GM21619 (cell line): ENCODE results near the gene AP5Z1.

ENCODE experiments used
- ATAC-seq: cut with Tn5 transposase; IDR thresholded peaks from one replicate; pipeline ENCODE4 v1.9.1; 2021; ENCODE audit not compliant: unreplicated experiment

AP5Z1 gene

DNA sequence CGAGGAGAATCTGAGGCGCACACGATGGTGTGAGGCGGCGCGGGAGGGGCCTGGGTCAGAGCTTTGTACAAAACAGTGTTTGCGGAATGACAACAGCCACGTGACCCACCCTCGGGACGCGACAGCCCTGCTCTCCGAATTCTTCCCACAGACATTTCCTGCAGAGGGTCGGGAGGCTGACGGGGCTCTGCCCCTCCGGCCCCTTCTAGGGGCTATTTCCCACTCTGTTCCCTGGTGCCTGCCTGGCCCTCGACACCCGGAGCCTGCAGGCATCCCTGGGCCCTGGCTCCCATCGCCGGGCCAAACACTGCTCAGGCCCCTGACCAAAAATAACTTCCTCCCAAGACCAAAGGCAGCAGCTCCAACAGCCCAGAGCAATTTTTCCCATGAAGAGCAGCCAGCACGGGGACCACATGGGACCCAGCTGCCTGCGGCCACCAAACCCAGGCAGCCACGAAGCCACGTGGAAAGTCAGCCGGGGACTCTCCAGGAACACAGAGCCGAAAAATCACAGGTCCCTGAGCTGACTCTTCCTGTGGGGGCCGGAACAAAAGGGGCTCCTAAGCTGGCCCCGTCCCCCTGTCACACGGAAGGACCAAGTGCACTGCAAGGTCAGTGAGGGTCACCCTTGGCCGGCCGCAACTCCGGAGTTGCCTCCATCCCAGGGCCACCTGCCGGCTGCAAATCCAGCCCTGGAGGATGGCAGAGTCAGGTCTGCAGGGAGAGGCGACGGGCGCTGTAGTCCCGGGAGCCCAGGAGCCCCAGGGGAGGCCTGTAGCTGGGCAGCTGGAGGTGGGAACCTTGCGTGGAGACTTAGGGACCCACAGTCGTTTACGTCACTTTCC is 44.4 kb downstream of the AP5Z1 start:
- no peak for ATAC-seq

DNA sequence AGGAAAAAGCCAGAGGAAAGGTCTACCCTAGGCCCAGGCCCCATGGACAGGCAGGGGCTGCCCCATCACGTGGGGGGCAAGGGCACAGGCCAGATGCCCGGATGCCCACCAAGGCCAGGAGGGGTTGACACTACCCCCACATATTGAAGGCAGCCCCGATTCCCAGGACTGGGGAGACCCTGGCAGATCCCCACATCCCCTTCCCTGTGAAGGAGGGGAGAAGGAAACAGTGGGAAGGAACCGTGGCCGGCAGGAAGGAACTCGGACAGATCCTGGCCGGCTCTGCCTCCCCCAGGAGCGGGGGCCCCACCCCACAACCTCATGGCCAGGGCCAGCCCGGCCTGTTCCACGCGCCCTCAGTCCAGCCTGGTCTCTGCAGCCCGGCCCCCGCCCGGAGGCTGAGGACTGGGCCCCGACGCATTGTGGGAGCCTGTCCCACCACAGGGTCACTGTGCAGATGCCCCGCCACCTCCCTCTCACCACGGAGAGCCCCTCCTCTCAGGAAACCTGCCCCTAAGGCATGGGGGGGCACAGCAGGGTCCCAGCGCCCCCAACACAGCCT is 45.1 kb downstream of the AP5Z1 start:
- ATAC-seq = no peak

DNA sequence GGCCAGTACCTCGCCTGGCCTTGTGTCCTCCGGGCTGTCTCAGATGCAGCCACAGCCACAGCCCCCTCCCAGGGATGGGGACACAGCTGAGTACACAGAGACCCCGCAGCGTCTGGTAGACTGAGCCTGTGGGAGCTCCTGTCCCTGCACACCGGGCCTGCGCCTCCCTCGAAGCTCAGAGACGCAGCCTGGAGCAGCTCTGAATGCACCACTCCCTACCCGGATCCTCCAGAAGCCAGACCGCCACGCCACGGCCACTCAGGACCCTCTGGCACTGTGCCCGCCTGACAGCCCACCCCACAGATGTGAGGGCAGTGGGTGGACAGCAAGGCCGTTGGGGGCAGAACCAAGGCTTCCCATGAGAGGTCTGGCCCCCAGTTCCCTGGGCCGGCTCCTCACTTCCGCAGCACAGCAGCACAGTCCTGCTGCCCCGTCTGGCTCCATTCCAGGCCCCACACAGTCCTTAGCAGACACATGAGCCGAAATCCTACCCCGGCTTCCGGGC is 45.6 kb downstream of the AP5Z1 start:
- no peak for ATAC-seq

DNA sequence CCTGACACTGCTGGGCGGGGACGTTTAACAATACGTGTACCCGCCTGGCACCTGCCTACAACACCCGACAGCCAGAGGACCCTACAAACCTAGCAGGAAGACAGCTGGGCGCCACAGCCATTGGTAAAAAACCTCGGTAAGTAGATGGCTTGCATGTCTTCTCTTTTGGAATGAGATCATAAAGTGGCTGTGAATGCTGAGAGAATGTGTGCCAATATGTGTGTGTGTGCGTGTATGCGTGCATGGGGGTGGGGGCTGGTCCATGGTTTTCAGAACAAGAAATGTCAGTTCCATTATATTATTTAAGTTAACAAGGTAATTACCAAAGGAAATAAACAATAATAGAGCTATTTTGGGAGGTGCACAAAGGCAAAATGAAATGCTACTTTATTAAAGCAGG is 47.3 kb downstream of the AP5Z1 start:
- ATAC-seq = no peak

DNA sequence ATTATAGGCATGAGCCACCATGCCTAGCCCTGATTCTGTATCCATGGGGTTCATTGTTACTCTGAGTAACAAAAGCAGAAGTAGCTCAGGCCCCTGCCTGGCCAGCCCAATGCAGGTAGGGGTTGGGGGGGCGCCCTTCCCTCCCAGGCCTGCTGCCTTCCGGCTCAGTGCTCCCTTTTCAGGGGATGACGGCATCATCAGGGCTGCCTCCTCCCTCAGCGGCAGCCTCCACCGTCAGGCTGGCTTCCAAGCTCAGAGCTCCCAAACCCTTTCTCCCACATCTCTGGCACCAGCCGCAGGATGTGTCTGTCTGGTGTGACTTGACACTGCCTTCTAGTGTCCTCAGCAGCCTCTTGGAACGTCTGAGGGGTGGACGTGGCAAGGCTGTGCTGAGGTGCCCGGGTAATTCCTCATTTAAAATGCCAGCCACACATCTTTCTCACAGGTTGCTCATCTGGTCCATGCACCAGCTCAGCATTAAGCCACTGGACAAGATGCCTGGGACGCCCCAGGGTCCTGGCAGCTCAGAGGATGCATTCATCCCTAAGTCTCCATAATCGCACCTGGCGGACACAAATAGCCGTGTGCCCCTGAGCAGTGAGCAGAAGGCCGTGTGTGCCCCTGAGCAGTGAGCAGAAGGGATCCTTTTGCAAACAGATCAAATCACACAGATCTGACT is 48.2 kb downstream of the AP5Z1 start:
- ATAC-seq = no peak

DNA sequence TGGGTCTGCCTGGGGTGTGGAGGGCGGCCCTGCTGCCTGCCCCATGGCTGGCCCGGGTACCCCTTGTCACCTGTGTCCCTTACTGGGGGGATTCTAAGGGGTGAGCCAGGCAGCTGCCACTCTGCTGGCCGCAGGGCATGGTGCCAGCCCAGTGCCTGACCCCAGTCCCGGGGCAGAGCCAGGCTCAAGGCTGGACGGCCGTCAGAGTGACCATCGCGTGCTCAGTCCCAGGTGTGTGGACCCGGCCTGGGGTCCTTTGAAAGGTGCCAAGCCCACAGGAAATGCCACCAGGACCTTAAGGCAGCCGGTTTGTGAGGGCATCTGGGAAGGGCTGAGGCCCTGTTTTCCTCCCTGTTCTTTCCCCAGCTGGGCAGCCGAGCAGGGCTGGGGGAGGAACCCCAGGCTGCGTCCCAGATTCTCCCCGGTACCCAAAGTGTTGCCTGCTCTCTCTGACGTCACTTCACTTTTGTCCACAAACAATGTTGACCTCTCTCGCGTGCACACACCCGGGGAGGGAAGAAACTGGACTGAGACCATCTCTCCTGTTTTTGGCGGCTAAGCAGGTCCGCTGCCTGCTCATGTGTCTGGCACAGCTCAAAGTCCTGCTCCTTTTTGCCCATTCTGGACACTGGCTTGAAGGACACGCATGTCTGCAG is 48.8 kb downstream of the AP5Z1 start:
- no peak for ATAC-seq

DNA sequence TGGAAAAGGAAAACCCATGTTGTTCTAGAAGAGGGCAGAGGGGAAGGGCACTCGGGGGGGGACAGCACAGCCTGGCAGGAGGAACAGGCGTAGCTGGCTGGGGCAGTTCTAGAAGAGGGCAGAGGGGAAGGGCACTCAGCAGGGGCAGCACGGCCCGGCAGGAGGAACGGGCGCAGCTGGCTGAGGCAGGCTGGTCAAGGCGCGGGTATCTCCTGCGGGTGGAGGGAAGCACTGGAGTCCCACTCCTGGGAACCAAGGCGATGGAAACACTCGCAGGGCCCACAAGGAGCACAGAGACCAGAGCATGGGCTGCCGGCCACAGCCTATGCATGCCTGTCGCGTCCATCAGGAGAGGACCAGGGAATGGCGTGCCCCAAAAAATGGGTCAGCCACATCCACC is 49.7 kb downstream of the AP5Z1 start:
- ATAC-seq = no peak

DNA sequence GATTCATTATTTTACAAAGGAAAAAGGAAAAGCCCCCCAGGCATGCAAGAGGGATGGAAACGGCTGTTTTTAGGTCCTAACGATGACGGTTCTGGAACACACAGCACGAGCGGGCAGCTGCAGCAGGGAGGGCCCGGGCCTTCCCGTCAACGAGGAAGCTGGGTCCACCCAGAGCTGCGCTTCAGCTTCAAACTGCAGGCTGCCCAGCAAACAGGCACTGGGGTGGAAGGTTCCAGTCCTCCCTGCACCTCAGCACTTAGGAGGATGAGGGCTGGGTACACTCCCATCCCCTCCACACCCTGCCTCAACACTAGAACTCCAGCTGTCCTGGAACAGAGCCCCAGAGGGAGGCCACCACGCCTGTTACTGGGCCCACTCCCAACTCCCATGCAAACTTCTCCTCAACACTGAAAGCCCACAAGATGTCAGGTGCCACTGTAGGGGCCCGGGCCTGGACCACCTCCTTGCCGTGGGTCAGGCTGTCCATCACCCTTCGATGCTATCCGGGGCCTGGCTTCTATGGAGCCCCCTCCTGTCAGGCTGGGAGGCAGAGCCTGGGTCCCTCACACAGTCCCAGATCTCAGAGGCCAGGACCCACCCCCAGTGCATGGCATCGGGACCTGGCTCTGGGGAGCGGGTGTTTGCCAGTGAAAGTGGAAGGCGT is 53.4 kb downstream of the AP5Z1 start:
- no peak for ATAC-seq

DNA sequence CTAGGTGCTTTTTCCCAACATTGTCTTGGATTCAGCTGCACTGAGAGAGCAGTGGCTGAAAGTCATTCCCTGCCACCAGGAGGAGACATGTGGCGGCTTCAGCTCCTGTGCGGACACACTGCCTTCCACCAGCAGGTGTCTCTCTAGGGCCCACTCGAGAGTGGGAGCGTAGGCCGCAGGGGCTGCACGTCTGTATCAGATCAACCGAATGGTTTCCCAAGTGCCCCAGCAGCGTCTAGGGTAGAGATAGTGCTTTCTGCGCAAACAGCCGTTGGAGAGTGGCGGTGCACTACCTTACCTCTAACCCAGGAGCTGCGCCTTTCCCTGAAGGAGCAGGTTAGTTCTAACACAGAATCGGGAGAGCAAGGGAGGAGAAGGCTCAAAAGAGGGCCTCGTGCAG is 54.8 kb downstream of the AP5Z1 start:
- ATAC-seq = no peak

DNA sequence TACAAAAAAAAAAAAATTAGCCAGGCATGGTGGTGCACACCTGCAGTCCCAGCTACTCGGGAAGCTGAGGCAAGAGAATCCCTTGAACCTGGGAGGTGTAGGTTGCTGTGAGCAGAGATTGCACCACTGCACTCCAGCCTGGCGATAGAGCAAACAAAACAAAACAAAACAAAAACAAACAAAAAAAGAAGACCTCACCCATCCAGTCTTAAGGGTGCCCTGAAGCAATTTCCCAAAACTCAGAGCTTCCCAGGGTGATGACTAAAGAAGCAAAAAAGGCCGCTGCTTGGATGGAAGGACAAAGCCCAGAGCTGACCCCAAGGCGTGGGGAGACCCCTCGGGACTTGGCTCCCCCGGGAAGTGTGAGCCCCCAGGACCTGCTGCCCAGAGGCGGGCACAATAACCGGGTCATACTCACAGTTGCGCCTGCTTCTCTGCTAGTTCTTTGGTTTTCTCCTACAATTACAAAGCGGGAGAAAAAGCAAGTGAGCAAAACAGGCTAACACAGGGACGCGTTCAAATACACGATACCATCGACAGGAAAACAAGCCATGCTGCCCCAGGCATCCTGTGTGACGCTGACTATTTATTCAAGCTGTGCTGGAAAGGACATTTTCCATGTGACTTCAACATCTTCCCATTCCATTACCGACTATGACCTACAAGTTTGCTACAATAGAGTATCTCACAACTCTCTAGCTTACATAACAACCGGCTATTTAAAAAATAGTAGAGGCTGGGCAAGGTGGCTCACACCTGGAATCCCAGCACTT is 56.5 kb downstream of the AP5Z1 start:
- ATAC-seq = no peak

DNA sequence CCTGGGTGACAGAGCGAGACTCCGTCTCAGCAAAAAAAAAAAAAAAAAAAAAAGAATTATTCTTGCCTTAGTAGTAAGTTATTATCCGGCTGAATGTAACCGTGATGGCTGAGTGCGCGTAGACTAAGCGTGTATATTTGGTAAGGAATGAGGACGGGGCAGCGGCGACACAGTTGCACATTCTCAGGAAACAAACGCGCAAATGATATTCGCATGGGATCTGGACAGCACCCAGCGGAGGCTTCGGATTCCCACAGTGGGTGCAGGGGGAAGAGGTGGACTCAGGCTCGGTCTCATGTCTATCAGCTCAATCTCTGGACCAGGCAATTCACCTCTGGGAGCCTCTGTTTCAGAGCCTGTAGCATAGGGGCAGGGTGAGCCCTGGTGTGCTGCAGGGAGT is 57.3 kb downstream of the AP5Z1 start:
- ATAC-seq = no peak

DNA sequence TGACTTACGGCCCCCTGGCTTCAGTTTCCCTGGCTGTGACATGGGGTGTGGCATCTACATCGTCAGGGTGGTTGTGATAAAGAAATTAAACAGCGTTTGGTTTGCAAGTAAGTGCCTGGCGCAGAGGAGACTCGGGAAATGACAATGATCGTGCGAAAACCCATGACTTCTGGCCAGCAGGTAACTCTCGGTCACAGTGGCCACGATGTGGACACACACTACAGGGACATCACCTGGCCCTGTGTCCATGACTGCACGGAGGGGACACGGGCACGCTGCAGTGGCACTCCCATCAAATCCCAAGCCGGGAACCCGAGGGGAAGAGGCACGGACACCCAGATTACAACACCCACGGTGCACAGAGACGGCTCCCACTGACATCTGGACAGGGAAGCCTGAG is 57.8 kb downstream of the AP5Z1 start:
- no peak for ATAC-seq

DNA sequence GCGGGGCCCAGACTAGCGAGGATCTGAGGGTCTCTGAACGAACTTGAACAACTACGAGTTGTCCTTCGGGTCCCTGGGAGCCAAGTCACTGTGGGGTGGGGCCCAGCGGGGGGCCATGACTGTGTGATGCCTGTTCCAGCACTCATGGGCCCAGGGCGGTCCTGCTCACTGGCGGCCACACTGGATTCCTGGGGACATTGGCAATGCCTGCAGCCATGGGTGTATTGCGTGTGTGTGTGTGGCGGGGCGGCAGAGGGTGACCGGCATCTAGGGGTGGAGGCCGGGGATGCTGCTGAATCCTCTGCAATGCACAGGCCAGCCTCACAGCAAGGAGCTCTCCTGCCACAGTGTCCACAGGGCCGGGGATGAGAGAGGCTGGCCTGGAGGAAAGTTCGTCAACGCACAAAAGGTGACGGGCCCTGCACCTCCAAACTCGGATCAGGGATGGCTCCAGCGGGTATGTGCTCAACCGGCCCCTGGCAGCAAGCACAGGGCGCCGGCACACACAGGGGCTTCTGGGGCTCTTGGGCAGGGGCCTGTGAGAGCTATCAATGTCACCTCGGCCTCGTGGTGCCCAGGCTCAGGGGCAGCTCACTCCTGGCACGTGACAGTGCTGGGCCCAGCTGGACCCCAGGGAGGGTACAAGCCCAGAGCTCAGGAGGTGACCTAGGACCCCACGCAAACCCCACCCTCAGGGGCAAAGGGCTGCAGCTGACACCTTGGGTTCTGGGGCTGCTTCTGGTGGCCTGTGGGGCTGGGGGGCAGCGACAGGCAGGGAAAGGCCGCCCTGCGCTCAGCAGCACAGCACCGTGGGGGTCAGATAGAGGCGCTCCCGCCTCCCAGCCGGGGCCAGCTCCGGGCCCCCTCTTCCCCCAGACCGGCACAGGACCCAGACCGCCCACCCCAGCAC is 58.5 kb downstream of the AP5Z1 start:
- no peak for ATAC-seq

DNA sequence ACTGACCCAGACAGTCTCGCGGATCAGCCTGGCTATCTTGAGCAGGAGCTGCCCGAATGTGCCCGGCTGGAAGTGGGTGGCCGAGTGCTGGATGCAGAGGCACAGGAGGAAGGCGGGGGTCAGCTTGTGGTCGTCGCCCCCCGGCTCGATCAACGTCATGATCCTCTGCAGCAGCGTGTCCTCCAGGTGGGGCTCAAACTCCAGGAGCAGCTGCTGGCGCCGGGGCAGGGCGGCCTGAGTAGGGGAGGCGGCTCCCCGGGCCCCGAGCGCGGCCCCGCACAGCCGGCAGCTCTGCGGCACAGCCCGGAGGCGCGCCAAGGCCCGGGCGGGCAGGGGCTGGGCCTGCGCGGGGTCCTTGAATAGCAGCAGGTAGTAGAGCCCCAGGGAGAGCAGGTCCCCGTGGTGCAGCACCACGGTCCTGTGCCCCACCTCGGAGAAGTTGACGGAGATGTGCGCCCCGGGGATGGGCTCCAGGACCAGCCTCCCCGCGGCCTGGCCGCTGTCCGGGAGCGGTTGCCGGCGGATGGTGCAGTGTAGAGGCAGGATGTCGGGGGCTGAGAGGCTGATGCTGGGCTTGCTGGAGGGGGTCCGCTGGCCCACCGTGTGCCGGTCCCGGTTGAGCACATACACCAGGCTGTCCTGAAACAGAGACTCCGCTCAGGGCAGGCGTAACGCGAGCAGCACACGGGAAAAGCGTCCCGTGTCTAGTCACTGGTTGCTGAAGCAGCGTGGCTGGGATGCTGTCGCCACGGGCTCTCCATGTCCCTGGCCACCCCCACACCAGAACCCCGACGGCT is 59.4 kb downstream of the AP5Z1 start:
- no peak for ATAC-seq

DNA sequence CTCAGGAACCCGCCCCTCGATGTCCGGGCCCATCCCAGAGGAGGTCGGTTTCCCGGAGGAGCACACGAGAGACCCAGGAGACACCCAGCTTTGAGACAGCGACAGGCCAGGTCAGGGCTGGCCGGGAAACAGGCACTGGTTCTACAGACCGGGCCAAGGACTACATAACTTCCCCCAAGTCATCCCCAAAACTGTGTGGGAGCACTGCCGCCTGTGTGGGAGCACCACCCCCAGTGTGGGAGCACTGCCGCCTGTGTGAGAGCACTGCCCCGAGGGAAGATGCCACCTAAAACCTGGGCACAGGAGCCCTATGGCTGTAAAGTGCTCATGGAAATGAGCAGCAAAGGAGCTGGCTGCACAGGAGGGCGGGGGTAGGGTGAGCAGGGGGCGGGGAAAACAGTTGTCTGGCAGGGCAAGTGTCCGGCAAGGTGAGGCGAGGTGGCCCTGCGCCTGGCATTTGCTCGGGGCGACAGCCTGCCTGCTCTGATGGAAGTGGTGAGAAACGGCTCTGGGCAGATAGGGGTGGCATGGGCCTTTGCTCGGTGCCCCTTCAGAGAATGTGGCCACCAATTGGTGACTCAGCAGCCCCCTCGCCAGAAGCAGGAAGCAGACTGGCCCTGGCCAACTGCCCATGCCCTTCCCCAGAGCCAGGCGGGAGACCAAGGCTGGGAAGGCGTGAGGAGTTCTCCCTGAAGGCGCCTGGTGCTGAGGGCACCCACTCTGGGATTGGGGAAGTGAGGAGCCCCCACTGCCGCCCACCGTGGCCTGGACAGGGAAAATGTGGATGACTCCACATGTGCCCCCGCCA is 60.2 kb downstream of the AP5Z1 start:
- ATAC-seq = no peak

DNA sequence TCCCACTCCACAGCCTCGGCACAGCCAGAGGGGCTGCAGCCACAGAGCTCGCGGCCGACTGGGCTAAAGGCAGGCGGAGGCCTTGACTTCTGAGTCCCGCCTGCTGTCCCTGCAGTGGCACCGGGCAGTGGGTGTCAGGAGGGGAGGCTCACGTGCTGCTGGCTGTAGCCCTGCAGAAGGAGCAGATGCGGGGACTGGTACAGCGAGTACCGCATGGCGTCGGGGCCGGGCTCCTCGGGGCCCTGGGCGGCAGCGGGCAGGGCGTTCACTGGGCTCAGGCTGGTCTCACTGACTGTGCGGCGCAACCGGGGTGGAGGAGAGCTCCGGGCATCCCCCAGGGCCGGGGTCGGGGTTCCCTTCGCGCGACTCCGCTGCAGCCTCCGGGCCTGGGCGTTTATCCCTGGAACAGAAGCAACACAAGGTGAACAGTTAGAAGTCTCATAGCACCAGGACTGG is 60.8 kb downstream of the AP5Z1 start:
- no peak for ATAC-seq

DNA sequence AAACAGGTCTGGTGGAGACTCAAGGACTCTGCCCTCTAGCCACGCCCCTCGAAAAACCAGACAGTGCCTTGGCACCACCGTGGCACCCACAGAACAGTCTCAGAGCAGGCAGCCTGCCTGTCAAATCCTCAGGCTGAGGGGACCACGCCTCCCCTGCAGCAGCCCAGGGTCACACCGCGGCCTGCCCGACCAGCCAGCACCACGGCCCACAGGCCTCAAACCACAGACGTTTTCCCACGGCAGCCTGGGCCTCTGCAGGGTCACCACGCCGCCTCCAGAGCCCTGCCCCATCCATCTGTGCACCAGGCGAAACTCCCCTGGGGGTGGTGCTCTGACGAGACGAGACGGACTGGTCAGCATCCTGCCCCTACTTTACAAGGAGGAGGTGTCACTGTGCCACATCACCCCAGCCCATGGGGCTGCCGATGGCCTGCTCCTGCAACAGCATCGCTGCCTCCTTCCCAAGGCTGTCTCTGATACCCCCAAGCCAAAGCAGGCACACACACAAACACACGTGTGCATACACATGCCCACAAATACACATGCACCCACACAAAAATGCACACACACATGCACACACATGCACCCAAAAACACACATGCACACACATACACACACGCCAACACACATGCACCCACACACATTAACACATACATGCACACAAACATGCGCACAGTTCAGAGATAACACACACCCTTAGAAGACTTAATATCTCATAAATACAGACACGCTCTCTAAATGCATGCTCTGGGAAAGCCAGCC is 61.8 kb downstream of the AP5Z1 start:
- no peak for ATAC-seq
